Activated CD4-positive, alpha-beta T cell treated with anti-CD3 and anti-CD28 coated beads for 48 hours (primary cell): Measurements from ENCODE around the gene SORBS1.
A peak's percentile ranks its signal among the peaks of the same experiment; 100 is the strongest.

Source experiments
- DNase-seq: peaks from one replicate; pipeline ENCODE4 v3.0.0-alpha.2; 2020

SORBS1 gene

DNA sequence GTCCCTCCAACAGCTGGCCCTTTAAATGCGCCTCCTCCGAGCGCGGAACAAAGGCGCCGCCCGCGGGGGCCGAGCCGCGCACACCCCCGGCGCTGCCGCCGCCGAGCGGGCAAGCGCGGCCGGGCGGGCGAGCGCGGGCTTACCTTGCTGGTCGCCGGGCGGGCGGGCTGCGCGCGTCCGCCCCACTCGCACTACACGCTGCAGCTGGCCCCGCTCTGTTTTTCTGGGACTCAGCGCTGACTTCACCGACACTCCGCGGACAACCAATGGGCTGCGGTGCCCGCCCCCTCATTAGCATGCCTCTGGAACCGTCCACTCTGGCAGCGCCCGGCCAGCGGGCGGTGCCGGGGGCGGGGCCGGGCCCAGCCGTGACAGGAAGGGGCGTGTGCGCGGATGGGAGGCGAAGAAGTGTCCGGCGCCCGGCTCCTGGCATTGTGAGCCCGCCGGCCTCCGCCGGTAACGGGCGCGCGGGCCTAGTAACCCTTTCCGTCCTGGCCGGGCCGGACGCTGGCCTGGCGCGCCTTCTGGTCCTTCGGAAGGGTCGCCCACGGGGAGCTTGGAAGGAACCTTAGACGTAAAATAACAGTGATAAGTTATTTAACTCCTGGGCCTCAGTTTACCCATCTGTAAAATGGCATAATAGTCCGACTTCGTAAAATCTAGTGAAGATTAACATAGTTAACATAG lies at the start of gene SORBS1:
Gene SORBS1, minus strand, starts transcription at position 195 of the 687 bp plus-strand sequence. CDS start 120,236 bp downstream, outside the sequence.
- peak; percentile 85 for DNase-seq

DNA sequence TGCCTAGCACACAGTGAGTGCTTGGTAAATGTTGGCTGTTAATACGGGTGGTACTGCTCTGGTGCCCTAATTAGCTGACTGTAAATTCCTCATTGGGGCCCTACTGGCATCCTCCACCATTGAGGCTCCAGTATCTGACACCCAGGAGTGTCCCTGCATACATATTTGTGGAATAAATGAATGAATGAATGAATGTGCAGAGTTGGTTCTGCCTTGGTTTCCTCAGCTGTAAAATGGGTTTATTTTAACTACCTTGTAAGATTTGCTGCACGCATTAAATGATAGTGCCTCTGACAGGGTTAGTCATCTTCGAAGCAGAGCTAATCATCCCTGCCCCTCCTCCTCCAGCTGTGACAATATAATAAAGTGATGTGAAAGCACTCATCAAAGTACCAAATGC lies 49.6 kb upstream of the SORBS1 start:
- no peak for DNase-seq

DNA sequence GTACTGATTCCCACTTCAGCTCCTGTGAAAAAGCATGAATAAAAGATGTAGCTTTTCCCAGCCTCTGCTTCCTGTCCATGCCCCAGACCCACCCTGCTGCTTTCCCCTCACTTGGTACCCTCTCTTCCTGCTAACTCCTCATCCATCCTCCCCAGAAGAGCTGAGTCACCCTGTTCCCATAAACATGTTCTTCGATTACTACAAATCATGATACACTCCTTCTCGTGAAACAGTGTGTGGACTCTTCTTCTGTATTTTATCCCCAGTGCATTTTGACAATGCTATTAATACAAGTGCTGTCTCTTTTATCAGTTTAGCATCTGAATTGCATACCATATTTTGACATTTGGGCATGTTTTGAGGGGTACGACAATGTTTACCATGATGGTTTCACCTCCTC lies 45.8 kb upstream of the SORBS1 start:
- DNase-seq = no peak

DNA sequence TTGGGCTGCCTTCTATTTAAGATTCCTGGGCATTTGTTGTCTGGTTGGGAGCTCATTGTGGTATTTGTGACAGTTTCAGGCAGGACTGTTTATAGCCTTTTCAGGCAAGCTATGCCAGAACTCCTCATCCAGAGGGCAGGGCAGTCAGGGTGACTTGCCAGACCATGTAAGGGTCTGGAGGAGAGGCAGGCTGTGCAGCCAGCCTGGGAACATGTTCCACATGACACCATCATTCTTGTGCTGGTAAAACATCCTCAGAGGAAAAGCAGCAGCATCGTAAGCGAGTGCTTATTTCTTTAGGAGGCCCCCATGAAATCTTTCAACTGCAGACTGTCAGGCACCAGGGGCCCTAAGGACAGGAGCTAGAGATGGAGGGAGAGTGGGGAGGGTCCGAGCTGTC lies 44.0 kb upstream of the SORBS1 start:
- no peak for DNase-seq

DNA sequence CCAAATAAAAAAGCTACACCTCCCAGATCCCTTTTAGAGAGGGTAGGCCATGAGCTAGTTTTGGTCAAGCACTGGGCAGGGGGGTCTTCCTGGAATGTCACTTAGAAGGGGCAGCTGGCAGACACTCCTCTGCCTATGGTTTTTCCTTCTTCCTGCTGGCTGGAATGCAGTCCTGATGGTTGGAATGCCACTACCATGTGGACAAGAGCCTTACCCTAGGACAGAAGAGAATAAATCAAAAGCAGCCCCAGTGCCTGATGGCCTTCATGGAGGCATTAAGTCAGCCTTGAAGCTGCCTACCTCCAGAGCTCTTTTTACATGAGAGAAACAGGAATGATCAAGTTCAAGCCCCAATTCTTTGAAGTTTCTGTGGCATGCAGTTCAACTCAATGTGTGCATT lies 43.5 kb upstream of the SORBS1 start:
- DNase-seq = no peak

DNA sequence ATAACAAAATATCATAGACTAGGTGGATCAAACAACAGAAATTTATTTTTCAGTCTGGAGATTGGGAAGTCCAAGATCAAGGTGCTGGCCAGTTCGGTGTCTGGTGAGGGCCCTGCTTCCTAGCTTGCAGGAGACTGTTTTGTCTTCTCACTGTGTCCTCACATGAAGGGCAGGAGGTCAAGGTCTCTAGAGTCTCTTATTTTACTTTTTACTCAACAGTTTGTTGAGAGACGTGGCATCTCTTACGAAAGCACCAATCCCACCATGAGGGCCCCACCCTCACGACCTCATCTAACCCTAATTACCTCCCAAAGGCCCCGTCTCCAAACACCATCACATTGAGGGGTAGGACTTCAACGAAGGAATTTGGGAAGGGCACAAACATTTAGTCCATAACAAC lies 41.2 kb upstream of the SORBS1 start:
- DNase-seq = no peak

DNA sequence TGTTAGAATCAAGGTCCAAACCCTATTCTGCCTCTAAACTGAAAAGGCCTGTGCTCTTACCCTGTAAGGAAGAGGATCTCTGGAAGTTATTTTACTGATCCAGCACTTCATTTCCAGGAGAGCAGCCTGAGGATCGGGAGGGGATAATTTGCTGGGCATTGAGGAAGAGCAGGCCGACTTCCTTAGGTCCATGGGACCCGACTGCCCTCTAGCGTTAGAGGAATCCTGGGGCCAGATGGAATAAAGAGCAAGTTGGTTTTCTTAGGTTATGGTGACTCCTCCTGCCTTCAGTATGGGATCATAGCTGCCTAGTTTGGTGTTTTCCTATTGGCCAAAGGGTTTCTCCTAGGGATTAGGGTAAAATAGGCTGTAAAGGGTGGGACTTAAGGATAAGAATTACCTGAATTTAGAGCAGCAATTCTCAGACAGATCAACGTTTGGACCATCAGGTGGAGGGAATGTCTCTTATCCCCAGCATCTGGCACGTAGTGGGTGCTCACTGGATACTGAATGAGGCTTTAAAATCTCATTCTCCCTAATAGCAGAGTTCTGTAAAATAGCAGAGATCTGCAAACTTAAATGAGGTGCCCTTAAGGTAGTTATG lies 40.0 kb upstream of the SORBS1 start:
- DNase-seq = peak; percentile 65

DNA sequence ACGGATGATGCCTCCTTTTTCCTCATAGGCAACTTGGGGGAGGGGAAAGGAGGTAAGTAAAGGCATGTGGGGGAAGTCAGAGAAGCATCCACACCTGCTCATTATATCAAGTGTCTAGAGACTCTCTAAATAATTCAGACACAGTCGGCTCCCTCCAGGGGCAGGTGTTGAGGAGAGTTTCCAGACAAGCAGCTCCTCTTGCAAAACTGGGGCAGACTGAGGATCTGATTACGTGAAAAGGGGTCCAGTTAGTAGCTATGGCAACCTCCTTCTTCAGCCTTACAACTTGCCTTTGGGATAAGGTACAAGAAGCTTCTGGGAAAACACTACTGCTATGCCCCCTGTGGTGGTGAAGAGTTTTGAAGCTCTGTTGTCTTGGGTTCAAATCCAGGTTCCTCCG lies 39.0 kb upstream of the SORBS1 start:
- DNase-seq = no peak

DNA sequence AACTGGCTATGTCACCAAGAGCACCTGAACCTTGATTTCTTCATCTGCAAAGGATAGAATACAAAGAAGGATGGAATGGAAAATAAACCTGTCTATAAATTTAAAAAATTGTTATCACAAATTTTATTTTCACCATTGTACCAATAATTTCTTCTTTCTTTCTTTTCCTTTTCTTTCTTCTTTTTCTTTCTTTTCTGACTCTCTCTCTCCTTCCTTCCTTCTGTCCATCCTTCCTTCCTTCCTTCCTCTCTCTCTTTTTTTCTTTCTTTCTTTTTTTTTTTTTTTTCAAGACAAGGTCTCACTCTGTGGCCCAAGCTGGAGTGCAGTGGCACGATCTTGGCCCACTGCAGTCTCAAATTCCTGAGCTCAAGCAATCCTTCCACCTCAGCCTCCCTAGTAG lies 36.6 kb upstream of the SORBS1 start:
- DNase-seq = no peak

DNA sequence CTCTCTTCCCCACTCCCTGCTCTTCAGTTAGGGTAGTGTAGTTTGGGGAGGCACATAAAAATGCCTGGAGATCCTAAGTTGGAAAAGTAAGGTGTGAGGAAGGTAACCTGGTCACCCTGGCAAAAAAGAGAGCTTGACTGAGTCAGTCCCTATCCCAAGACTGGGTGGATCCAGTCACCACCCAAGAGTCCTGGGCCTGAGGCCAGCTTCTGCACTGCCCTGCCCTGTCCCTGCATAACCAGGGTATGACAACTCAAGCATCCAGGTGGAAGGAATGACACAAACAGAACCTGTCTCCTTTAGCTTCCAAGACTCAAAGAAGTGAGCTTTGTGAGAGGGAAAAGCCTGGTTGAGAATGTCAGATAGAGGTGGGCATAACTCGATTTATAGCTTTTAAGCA lies 26.9 kb upstream of the SORBS1 start:
- no peak for DNase-seq

DNA sequence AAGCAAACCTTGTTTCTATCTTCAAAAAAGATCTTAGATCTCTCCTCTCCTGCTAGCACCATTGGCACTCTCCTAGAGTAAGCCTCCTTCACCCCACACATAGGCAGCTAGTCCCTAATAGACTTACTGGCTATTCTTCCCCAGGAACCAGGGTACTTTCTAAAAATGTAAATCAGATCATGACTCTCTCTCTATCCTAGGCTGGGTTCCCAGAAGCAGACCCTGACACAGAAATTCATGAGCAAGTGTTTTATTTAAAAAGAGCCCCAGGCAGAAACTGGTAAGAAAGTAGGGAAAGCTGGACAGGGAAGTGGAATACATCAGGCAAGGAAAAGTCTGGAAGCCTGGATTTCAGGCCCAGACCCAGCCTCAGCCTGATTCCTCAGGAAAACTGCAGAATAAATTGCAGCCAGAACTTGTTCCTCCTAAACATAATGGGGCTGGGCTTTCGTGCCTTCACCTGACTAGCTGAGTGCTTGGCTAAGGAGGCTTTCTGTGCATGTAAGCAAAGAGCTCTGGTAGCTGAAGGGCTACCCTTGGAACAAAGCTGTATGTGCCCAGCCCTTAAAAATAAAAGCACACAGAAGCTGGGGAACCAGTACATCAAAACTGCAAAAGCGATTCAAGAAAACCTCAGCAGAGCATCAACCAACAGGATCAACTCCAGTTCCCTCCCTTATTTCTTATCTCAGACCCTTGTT lies 18.8 kb upstream of the SORBS1 start:
- DNase-seq = no peak

DNA sequence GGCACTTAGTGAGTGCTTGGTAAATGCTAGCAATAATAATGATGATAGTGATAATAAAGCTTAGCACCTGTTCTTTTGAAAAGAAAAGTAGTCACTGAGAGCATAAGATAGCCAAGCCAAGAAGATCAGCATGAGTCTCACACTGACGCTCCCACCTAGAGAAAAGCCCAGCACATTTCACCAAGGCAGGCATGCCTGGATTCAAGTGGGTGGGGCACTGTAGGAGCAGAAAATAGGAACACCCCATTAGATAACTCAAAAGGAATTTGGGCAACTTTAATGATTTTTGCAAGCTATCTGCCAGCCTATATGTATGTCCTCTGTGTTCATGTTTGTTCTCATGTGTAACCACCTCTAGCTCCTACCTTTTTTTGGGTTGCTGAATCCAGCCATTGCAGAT lies 18.1 kb upstream of the SORBS1 start:
- DNase-seq = no peak

DNA sequence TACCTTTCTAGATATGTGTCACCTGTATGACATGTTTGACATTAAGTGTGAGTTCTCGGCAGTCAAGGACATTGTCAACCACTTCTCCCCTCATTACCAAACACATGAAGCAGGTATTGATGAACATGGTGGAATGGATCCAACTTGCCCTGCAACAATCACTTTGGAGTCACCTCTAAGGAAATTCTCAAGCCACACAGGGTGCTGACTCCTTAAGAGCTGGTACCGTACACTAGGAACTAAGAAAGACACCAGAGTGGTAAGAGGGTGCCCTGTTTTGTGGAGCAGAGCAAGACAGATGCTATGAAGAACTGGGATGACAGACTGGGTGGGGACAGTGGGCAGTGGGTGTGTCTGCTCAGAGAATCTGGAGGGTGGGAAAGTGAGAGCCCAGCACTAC lies 17.4 kb upstream of the SORBS1 start:
- DNase-seq = no peak

DNA sequence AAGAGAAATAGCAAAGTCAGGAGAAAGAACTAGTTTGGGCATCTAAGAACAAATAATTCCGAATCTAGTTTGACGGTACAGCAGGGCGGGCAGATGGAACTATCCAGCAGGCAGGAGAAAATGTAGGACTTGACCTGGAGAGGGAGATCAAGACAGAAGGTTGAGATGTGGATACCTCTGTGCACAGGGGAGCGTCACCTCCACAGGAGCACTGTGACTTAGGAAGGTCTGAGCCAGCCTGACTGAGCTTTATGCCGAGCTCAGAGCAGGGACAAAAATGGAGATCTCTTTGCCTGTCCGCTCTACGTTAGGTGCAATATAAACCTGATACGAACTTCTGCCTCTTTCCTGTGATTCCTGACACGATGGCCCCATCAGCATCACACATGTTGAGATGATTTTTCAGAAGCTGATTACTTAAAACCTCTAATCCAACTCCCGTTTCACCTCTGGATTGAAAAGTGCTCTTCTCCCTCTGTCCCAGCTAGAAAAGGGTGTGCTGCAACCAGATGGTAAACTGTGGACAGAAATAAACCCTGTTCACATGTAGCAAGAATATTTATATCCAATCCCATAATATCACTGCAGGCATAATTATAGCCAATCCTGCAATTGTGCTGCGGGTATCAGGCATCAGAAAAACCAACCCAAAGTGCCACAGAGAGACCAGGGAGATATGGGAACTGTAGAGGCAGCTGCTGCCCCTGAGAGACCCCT lies 13.6 kb upstream of the SORBS1 start:
- no peak for DNase-seq

DNA sequence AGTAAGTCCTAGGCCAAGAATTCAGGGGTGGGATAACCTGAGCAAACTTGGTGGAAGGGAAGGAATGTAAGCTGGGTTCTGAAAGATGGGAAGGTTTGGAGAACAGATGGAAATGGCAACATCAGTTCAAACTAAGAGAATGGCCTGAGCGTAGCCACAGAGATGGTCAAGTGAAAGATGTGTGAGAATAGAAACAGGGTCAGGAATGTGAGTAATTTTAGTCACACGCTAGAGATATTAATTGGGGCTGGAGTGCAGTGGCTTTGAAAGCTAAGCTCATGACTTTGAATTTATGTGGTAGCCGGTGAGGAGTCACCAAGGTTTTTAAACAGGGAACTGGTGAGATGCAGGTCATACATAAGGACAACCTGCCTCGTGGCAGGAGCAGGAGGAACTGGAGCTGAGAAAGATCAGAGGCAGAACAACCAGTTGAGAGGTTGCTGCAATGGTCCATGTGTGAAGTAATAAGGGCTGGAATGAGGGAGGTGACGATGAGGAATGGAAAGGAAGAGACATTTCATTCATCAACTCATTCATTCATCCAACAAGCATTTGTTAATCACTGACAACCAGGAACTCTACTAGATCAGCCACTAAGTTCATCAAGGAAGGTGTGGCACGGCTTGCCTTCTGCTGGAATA lies 12.9 kb upstream of the SORBS1 start:
- no peak for DNase-seq

DNA sequence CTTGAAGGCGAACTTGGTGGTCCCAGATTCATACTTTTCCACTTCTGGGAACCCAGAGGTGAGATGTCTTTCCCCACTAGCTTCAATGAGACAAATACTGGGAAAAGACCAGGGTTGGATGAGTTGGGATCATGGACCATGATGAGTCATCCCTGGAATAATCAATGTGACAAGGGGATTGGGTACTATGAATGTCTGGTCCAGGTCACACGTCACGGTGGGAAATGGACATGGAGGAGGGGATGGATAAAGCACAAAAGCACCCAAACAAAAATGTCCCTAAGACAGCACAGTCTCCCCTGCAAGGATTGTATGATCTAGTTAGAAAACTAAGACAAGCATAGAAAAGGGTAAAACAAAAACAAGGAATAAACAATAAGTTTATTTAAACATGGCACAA lies 12.4 kb upstream of the SORBS1 start:
- DNase-seq = no peak

DNA sequence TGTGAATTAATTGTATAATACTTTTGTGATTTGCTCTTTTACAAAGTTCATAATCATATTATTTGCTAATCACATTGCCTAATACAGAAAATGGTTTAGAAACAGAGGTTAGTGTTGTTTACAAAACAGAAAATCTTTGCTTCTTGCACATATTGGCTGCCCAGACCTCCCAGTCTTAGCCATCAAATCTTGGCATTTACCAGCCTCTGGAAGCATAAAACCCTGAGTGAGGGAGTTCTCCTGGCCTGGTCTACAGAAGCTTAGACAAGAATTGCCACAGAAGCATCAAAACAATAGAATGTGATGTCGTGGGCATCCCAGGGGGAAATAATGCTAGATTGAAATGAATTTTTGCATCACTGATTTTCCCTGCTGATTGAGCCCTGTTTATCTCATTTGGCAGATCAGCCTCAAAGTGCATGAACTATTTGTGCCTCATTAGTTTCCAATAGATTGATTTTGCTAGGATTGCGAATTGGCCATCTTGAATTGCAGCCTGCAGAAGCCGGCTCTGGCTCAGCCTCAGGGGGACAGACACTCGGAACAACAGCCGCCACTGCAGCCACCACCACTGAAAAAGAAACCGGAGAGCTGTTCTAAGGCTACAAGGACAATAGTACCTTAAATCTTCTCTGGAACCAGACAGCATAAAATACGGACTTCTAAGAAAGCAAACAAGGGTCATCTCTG lies 11.1 kb upstream of the SORBS1 start:
- no peak for DNase-seq

DNA sequence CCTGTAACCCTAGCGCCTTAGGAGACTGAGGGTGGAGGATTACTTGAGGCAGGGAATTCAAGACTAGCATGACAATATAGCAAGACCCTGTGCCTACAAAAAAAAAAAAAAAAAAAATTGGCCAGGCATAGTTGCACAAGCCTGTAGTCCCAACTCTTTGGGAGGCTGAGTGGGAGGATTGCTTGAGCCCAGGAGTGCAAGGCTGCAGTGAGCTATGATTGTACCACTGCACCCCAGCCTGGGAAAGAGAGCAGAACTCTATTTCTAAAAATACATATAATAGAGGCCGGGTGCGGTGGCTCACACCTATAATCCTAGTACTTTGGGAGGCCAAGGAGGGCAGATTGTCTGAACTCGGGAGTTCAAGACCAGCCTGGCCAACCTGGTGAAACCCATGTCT lies 10.2 kb upstream of the SORBS1 start:
- no peak for DNase-seq

DNA sequence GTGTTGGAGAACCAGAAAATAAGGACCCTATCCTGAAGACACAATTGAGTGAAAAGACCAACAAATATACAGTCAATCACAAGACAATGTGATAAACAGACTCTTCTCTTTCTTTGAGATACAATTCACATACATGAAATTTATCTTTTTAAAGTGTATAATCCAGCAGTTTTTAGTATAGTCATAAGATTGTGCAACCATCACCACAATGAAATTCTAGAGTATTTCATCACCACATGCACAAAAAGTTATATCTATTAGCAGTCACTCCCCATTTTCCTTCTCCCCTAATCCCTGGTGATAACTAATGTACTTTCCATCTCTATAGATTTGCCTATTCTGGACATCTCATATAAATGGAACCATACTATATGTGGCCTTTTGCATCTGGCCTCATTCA lies 8.2 kb upstream of the SORBS1 start:
- no peak for DNase-seq

DNA sequence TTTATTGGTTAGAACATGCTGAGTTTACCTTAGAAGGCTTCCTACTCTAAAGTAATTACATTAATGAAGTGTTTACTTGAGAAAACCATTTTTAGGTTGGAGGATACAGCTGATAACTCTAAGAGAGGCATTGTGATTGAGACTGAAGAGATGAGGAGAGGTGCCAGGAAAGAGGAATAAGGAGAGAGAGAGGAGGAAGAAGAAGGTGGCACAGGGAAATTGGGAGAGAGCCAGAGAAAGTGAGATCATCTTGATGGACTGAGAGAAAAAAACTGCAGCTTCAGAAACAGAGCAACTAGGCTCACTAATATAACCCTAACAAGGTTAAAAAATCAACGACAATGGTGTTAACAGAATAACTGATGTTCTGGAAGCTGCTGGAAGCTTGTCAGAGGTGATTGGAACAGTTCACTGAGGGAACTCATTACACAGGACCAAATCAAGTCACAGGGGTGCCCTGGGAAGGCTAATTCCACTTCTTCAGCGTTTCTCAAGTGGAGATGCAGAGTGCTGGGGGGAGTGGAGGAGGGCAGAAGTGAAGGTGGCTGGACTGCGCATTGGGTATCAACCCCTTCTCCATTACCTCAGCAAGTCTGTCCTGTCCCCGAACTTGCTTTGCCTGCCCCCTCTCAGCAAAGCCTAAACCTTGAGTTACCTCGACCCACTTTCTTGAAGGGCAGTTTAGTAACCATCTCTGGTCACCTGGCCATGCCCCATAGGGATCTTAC lies 6.9 kb upstream of the SORBS1 start:
- no peak for DNase-seq

DNA sequence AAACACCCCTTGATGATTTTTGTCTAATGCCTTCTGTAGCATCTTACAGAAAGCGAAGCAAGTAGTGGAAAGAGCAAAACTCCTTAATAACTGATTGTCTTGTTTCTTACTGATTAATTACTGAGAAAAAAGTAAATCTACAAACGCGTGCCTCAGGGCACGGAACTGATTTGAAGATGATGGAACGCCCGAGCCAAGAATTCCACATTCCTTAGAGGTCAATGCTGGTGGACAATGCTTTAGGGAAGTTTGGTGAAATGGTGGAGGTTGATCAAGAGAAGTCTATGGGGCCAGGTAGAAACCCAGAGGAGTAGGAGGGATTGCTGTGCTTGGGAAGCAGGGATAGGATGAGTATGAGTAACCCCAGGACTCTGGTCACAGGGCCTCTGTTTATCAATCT lies 5.0 kb upstream of the SORBS1 start:
- DNase-seq = no peak

DNA sequence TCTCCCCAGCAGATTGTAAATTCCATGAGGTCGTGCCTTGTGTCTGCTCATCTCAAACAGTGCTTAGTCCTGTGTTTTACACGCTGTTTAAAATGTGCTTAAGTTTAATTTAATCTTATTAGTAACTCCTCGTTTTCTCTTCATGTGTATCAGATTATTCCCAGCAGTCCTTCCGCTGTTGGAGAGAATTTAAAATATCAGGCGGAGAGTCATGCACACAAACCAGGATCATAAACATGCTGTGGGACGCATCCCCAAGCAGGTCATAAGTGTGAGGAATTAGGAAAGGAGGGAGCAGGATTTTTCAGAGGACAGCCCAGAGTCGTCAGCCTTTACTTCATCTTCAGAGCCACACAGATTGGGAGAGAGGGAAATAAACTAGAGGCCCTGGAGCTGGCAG lies 4.2 kb upstream of the SORBS1 start:
- DNase-seq = no peak
